ENCODE measurements around the gene SLC13A3.

GRCh38 chr20:46548688-46549087 is 102.6 kb downstream of the SLC13A3 start:
- TF ChIP-seq EP300 (IDR thresholded peaks at IDR 0.05) (no peak), CTCF (IDR thresholded peaks at IDR 0.05) (no peak)

Measured in suprapubic skin (tissue), 3 donors.